ENCODE results near the gene PRMT3. TPM values are rescaled to one million over a fixed set of nuclear protein-coding genes. Genes with fewer than 3 reads are reported as not detected.

Gene PRMT3
- total and polyA plus RNA-seq, 12 donors, result 7.6 to 23.4 (median 15.0) TPM

- intact Hi-C loops (cut with DNase I), result no loop called here
- Histone ChIP-seq H3K27ac (no peak overlapping the region), H3K9me3 (replicated peaks in 1 of 3) (no peaks in the 10 kb centered on the region), H3K4me3 (no peak overlapping the region), H3K36me3 (replicated peaks in 1 of 2) (no peaks in the 10 kb centered on the region), H3K27me3 (no peaks in the 10 kb centered on the region), H3K4me1 (replicated peaks in 1 of 2) (no peaks in the 10 kb centered on the region)
- WGBS, 4 donors, result 90 to 96% (median 94%) methylated on average over 2 of the region's 2 CpGs
- no peak for TF ChIP-seq CTCF (IDR thresholded peaks at IDR 0.05)
- no peak for TF ChIP-seq POLR2A (IDR thresholded peaks at IDR 0.05)
- DNase-seq, result no peak
These were observed 63.3 kb downstream of the PRMT3 start for GRCh38 chr11:20450829-20451228.

GRCh38 chr11:20451568-20451967 lies 64.1 kb downstream of the PRMT3 start:
- no peaks in the 10 kb centered on the region for H3K27me3 ChIP-seq
- no peaks in the 10 kb centered on the region for H3K9me3 ChIP-seq (replicated peaks in 1 of 3)
- intact Hi-C loops (cut with DNase I), result no loop called here
- TF ChIP-seq CTCF (IDR thresholded peaks at IDR 0.05) (no peak), POLR2A (IDR thresholded peaks at IDR 0.05) (no peak)
- DNase-seq, result no peak
- WGBS, 4 donors, result 58 to 83% (median 76%) methylated on average over 2 of the region's 2 CpGs
- no peak overlapping the region for H3K4me3 ChIP-seq
- H3K27ac ChIP-seq, result no peak overlapping the region
- no peaks in the 10 kb centered on the region for H3K36me3 ChIP-seq (replicated peaks in 1 of 2)
- no peaks in the 10 kb centered on the region for H3K4me1 ChIP-seq (replicated peaks in 1 of 2)

GRCh38 chr11:20452585-20452984 lies 65.1 kb downstream of the PRMT3 start:
- H3K36me3 ChIP-seq (replicated peaks in 1 of 2), result no peaks in the 10 kb centered on the region
- H3K27ac ChIP-seq, result no peak overlapping the region
- no peaks in the 10 kb centered on the region for H3K9me3 ChIP-seq (replicated peaks in 1 of 3)
- no peak for DNase-seq
- TF ChIP-seq CTCF (IDR thresholded peaks at IDR 0.05), result no peak
- no peak for TF ChIP-seq POLR2A (IDR thresholded peaks at IDR 0.05)
- intact Hi-C loops (cut with DNase I), result no loop called here
- H3K27me3 ChIP-seq, result no peaks in the 10 kb centered on the region
- 75 to 89% (median 86%) methylated on average over 2 of the region's 2 CpGs for WGBS, 4 donors
- H3K4me1 ChIP-seq (replicated peaks in 1 of 2), result no peaks in the 10 kb centered on the region
- no peak overlapping the region for H3K4me3 ChIP-seq

- TF ChIP-seq POLR2A (IDR thresholded peaks at IDR 0.05) (no peak), CTCF (IDR thresholded peaks at IDR 0.05) (no peak)
- Histone ChIP-seq H3K9me3 (replicated peaks in 1 of 3) (no peaks in the 10 kb centered on the region), H3K27me3 (no peaks in the 10 kb centered on the region), H3K4me1 (replicated peaks in 1 of 2) (no peaks in the 10 kb centered on the region), H3K27ac (no peak overlapping the region), H3K4me3 (no peak overlapping the region), H3K36me3 (replicated peaks in 1 of 2) (no peaks in the 10 kb centered on the region)
- WGBS, 4 donors, result 84 to 96% (median 94%) methylated on average over 4 of the region's 4 CpGs
- intact Hi-C loops (cut with DNase I), result no loop called here
- no peak for DNase-seq
These were observed 66.3 kb downstream of the PRMT3 start for GRCh38 chr11:20453657-20454316.

Data from adrenal gland (tissue), 12 donors.